Loucy (cell line): ENCODE data around the gene HEXIM1.

Source experiments
- CTCF ChIP-seq: fragments of 200-600 bp; sonication (generic); conservative IDR thresholded peaks from 2 replicates; pipeline ENCODE4 v1.5.1; 2014; ENCODE audit warnings: mild to moderate bottlenecking, antibody characterized with exemption, low read length
- EZH2phosphoT487 ChIP-seq: fragments of 200-600 bp; IDR thresholded peaks from 2 replicates; pipeline ENCODE4 v1.6.1; 2018; ENCODE audit warnings: antibody characterized with exemption, mild to moderate bottlenecking, moderate library complexity, borderline replicate concordance

GRCh38 chr17:45146890-45147580 is 1.2 kb upstream of the HEXIM1 start:
- TF ChIP-seq CTCF (no peak), EZH2phosphoT487 (no peak)
